Endodermal cell (in vitro differentiated cells): ENCODE results near the gene ATP6V0D1. TPM values are rescaled to one million over a fixed set of nuclear protein-coding genes. Genes with fewer than 3 reads are reported as not detected.

ENCODE experiments used
- DNase-seq: peaks from one replicate; pipeline ENCODE4 v3.0.0-alpha.2; 2017
- H3K27ac ChIP-seq: 2 replicates; pipeline ENCODE4 v1.5.1; 2013; ENCODE audit warnings: mild to moderate bottlenecking, low read depth, low read length, moderate library complexity
- H3K27me3 ChIP-seq: 2 replicates; pipeline ENCODE4 v1.6.1; 2013; ENCODE audit warnings: mild to moderate bottlenecking, low read length, moderate library complexity; ENCODE audit not compliant: insufficient read depth, control insufficient read depth, poor library complexity, severe bottlenecking
- H3K36me3 ChIP-seq: 2 replicates; pipeline ENCODE4 v1.7.0; 2013; ENCODE audit warnings: mild to moderate bottlenecking, low read length, moderate library complexity; ENCODE audit not compliant: control insufficient read depth, insufficient read depth
- H3K4me1 ChIP-seq: one replicate; pipeline ENCODE4 v1.7.0; 2013; ENCODE audit warnings: low read length; ENCODE audit not compliant: control insufficient read depth, insufficient read depth
- H3K4me3 ChIP-seq: 2 replicates; pipeline ENCODE4 v1.5.1; 2013; ENCODE audit warnings: mild to moderate bottlenecking, low read length, moderate library complexity
- H3K9ac ChIP-seq: 2 replicates; pipeline ENCODE4 v1.6.1; 2013; ENCODE audit warnings: mild to moderate bottlenecking, low read length, moderate library complexity; ENCODE audit not compliant: poor library complexity, severe bottlenecking; ENCODE audit errors: extremely low read depth
- H3K9me3 ChIP-seq: 2 replicates; pipeline ENCODE4 v1.6.1; 2013; ENCODE audit warnings: mild to moderate bottlenecking, low read length, moderate library complexity; ENCODE audit not compliant: control insufficient read depth
- H3K27ac Mint-ChIP-seq: 2 replicates; pipeline ENCODE4 v1.8.0; 2020; ENCODE audit warnings: mixed read lengths
- H3K27me3 Mint-ChIP-seq: 2 replicates; pipeline ENCODE4 v1.8.0; 2021; ENCODE audit warnings: mild to moderate bottlenecking, mixed read lengths; ENCODE audit not compliant: insufficient read depth
- H3K36me3 Mint-ChIP-seq: 2 replicates; pipeline ENCODE4 v1.8.0; 2020; ENCODE audit warnings: low read depth, mixed read lengths
- H3K4me1 Mint-ChIP-seq: 2 replicates; pipeline ENCODE4 v1.8.0; 2020; ENCODE audit warnings: mixed read lengths
- H3K4me3 Mint-ChIP-seq: 2 replicates; pipeline ENCODE4 v1.8.0; 2020; ENCODE audit warnings: mild to moderate bottlenecking, moderate library complexity, mixed read lengths
- H3K9me3 Mint-ChIP-seq: 2 replicates; pipeline ENCODE4 v1.8.0; 2020; ENCODE audit warnings: mild to moderate bottlenecking, mixed read lengths
- CTCF ChIP-seq: fragments of 200-600 bp; sonication (generic); conservative IDR thresholded peaks from 2 replicates; pipeline ENCODE4 v1.5.0; 2021; ENCODE audit warnings: antibody characterized with exemption, mild to moderate bottlenecking
- WGBS, 2 experiments: methylation state at CpG; one replicate each; pipeline versions ENCODE4 v1.1.5 to v1.1.7; 2013; ENCODE audit warnings: missing lambda C conversion rate in 2 of 2, mixed read lengths in 1 of 2; ENCODE audit not compliant: insufficient coverage in 1 of 2, insufficient read length in 1 of 2; 5-methylcytosine and 5-hydroxymethylcytosine counted together
- total RNA-seq, 2 donors: library from RNA; stranded (reverse); fragmentation: NEBNext Ultra II Directional in 1 of 2; extraction: Animal tissue kit (Norgen Biotek cat#: 25700) in 1 of 2; gene quantifications; 2 replicates in 1 of 2; 3 replicates in 1 of 2; pipeline ENCODE4 v1.2.1, GENCODE V29; 2021

ATP6V0D1 gene
- total RNA-seq, 2 donors from 2014 or later, result 56.0 to 58.3 TPM

DNA sequence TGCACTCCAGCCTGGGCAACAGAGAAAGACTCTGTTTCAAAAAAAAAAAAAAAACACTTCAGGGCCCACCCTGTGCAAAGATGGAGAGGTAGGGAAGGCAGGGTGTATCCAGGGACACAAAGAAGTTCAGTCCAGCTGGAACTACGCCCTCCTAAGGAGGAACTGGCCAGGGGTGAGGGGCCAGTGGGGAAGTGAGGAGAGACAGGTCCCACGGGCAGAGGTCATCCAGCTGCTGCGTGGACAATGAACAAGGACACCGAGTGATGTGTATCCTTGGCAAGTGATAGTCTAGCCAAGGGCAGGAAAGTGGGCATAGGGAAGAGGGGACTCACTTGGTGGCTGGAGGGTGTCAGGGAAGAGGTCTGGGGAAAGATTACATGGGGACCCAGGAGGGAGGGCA, 38.3 kb upstream of the ATP6V0D1 start:
- H3K4me3 ChIP-seq, result no peak overlapping the region
- no peak overlapping the region for H3K27ac ChIP-seq
- no peak overlapping the region for H3K9ac ChIP-seq
- H3K27ac Mint-ChIP-seq, result no peak overlapping the region
- H3K4me3 Mint-ChIP-seq, result no peak overlapping the region
- no peaks in the 10 kb centered on the region for H3K9me3 Mint-ChIP-seq
- DNase-seq, result no peak
- no peaks in the 10 kb centered on the region for H3K36me3 Mint-ChIP-seq
- H3K27me3 Mint-ChIP-seq, result peaks cover 39% of the 10 kb centered on the region
- H3K9me3 ChIP-seq, result no peaks in the 10 kb centered on the region
- 89 to 90% methylated on average over 3 to 4 of the region's 4 CpGs for WGBS, 2 experiments
- H3K4me1 ChIP-seq, result no peaks in the 10 kb centered on the region
- TF ChIP-seq CTCF, result no peak
- H3K4me1 Mint-ChIP-seq, result no peaks in the 10 kb centered on the region
- H3K36me3 ChIP-seq, result no peaks in the 10 kb centered on the region
- peaks cover 2% of the 10 kb centered on the region for H3K27me3 ChIP-seq

DNA sequence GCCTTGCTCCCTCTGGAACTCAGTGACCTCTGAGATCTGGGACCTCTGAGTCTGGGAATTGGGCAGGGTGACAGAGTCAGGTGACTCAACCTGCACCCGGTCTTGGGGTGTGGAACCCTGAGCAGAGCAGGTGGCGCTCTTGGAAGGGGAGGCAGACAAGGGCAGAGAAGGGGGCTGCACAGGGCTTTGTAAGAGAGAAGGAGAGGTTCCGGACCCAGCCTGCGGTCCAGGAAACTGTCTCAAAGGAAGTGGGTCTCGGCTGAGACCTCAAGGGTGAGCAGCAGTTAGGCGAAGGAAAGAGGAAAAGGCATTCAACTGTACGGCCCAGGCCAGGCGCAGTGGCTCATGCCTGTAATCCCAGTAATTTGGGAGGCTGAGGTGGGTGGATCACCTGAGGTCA, 37.7 kb upstream of the ATP6V0D1 start:
- H3K4me3 ChIP-seq, result no peak overlapping the region
- H3K27me3 ChIP-seq, result no peaks in the 10 kb centered on the region
- H3K36me3 ChIP-seq, result no peaks in the 10 kb centered on the region
- no peak for DNase-seq
- WGBS, 2 experiments, result 93 to 96% methylated on average over 6 to 8 of the region's 8 CpGs
- H3K9me3 Mint-ChIP-seq, result no peaks in the 10 kb centered on the region
- no peaks in the 10 kb centered on the region for H3K4me1 ChIP-seq
- no peak overlapping the region for H3K4me3 Mint-ChIP-seq
- no peaks in the 10 kb centered on the region for H3K4me1 Mint-ChIP-seq
- no peak overlapping the region for H3K9ac ChIP-seq
- no peak overlapping the region for H3K27ac ChIP-seq
- no peaks in the 10 kb centered on the region for H3K9me3 ChIP-seq
- no peak for TF ChIP-seq CTCF
- H3K27me3 Mint-ChIP-seq, result peaks cover 33% of the 10 kb centered on the region
- H3K36me3 Mint-ChIP-seq, result no peaks in the 10 kb centered on the region
- H3K27ac Mint-ChIP-seq, result no peak overlapping the region

DNA sequence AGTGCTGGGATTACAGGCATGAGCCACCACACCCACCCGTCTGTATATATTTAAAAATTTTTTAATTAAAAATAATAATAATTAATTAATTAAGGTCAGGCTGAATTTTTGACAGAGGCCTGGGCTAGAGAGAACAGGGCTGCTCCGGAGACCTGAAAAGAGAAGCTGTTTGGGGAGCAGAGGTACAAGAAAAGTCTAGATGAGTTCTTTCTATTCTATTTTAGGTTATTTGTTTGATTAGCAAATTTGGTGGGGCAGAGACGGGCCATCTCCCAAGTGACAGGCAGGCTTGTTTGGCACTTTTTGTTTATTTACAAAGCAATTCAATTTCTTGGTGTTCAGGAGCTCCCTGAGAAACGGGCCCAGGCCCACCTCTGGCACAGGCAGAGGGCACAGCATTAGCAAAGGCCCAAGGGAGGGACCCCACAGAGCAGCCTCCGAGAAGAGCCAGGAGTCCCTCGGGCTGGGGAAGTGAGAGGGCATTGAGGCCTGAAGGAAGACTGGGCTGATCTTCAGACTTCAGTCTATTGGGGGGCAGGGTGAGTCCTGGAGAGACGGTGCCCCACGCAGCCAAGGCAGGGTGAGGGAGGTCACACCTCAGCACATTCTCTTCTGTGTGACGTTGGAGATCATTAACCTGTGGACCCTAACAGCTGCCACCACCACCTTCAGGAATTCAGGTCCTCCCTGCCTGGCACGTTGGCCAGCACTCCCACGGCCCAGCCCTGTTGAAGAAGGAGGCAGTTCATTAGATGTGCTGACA, 36.9 kb upstream of the ATP6V0D1 start:
- DNase-seq, result no peak
- Mint-ChIP-seq H3K27me3 (peaks cover 28% of the 10 kb centered on the region), H3K4me1 (no peaks in the 10 kb centered on the region), H3K27ac (no peak overlapping the region), H3K4me3 (no peak overlapping the region), H3K36me3 (no peaks in the 10 kb centered on the region), H3K9me3 (no peaks in the 10 kb centered on the region)
- Histone ChIP-seq H3K9me3 (no peaks in the 10 kb centered on the region), H3K9ac (no peak overlapping the region), H3K4me1 (no peaks in the 10 kb centered on the region), H3K27ac (no peak overlapping the region), H3K36me3 (no peaks in the 10 kb centered on the region), H3K4me3 (no peak overlapping the region), H3K27me3 (no peaks in the 10 kb centered on the region)
- WGBS, 2 experiments, result 87 to 92% methylated on average over 7 to 10 of the region's 11 CpGs
- TF ChIP-seq CTCF, result no peak
